GM06990 (cell line): ENCODE results near the gene LACTB.

Experiments
- DNase-seq: peaks from one replicate; pipeline ENCODE4 v3.0.0-alpha.2; 2011; ENCODE audit not compliant: insufficient read length; ENCODE audit errors: extremely low read depth
- H3K27me3 ChIP-seq: replicated peaks from 2 replicates; pipeline ENCODE4 v1.6.0; 2011; ENCODE audit warnings: low read length; ENCODE audit not compliant: control insufficient read depth, insufficient read depth
- H3K36me3 ChIP-seq: 2 replicates; pipeline ENCODE4 v1.5.1; 2011; ENCODE audit warnings: low read length; ENCODE audit not compliant: control insufficient read depth, insufficient read depth
- H3K4me3 ChIP-seq: replicated peaks from 2 replicates; pipeline ENCODE4 v1.5.1; 2011; ENCODE audit warnings: low read depth, mild to moderate bottlenecking, control low read depth, low read length
- TF ChIP-seq, protein P1 (sequence below): IDR thresholded peaks from 2 replicates; pipeline ENCODE4 v1.5.1; 2011; ENCODE audit warnings: low read length, control low read depth, mild to moderate bottlenecking, inconsistent platforms; ENCODE audit not compliant: insufficient read depth, poor library complexity, severe bottlenecking

The LACTB gene

DNA sequence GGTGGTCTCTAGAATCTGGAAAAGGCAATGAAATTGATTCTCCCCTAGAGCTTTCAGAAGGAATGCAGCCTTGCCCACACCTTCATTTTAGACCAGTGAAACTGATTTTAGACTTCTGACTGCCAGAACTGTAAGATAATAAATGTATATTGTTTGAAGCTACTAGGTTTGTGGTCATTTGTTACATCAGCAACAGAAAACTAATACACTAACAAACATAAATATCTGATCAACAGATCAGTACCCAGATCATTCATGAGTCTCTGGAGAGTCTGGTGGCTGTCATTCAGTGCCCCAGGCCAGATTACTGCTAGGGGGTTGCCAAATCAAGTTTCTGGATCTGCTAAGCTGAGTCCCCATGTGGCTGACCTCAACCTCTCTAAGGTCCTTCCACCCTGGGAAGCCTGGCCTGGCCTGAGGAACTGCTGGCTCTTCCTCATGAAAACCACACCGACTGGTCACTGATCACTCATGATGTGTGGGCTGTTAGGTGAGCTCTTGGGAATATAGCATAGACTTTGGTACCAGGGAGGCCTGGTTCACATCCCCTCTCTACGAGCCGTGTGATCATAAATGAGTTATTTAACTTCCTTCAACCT, 11.1 kb upstream of the LACTB start:
- no peak overlapping the region for H3K4me3 ChIP-seq
- TF ChIP-seq, protein P1, sequence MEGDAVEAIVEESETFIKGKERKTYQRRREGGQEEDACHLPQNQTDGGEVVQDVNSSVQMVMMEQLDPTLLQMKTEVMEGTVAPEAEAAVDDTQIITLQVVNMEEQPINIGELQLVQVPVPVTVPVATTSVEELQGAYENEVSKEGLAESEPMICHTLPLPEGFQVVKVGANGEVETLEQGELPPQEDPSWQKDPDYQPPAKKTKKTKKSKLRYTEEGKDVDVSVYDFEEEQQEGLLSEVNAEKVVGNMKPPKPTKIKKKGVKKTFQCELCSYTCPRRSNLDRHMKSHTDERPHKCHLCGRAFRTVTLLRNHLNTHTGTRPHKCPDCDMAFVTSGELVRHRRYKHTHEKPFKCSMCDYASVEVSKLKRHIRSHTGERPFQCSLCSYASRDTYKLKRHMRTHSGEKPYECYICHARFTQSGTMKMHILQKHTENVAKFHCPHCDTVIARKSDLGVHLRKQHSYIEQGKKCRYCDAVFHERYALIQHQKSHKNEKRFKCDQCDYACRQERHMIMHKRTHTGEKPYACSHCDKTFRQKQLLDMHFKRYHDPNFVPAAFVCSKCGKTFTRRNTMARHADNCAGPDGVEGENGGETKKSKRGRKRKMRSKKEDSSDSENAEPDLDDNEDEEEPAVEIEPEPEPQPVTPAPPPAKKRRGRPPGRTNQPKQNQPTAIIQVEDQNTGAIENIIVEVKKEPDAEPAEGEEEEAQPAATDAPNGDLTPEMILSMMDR, result no peak
- no peaks in the 10 kb centered on the region for H3K36me3 ChIP-seq
- no peaks in the 10 kb centered on the region for H3K27me3 ChIP-seq
- no peak for DNase-seq

DNA sequence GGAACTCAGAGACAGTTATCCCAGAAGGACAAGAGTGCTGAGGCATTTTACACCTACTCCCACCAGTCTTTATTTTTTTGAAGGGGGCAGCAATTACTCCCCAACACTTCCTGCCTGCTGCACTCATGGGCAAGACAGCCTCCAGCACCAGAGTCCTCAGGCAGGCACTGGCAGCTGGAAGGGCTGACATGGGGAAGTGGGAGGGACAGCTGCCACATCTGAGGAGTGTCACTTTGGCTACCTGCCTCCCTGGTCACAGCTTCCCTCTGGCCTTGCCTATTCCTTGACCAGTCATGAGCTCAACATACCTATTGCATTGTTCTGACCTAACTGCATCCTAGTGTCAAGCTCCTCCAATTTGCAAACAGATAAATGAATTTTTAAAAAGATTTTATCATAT, 10.2 kb upstream of the LACTB start:
- Histone ChIP-seq H3K27me3 (no peaks in the 10 kb centered on the region), H3K36me3 (no peaks in the 10 kb centered on the region), H3K4me3 (no peak overlapping the region)
- no peak for DNase-seq
- TF ChIP-seq, protein P1, result no peak

DNA sequence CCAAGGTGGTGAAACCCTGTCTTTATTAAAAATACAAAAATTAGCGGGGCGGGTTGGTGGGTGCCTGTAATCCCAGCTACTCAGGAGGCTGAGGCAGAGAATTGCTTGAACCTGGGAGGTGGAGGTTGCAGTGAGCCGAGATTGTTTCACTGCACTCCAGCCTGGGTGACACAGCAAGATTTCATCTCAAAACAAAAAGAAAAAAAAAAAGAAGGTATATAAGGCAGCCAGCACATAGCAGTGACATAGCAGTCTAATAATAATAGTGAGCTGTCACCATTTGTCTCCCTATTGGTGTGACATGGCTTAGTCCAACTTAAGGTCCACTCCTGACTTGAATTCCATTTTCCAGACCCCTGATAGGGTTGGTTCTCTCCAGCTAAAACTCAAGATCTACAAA, 8.8 kb upstream of the LACTB start:
- Histone ChIP-seq H3K36me3 (no peaks in the 10 kb centered on the region), H3K4me3 (no peak overlapping the region), H3K27me3 (no peaks in the 10 kb centered on the region)
- TF ChIP-seq, protein P1, result no peak
- no peak for DNase-seq

DNA sequence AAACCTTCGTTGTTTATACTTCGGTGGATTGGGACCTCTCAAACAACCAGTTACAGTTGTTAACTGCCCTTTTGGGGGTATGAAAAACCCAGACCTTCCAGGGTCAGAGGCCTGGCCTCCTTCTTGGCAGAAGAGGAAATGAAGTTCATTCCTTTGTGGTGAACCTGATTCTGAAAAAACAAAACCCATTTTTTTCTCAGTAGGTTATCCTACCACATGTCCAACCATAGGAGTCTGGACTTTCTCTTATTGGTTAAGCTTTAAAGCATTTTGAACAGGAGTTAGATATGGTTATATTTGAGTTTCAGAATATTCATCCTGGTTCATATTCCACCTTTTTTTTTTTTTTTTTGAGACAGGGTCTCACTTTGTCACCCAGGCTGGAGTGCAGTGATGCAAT, 7.2 kb upstream of the LACTB start:
- H3K36me3 ChIP-seq, result no peaks in the 10 kb centered on the region
- H3K27me3 ChIP-seq, result no peaks in the 10 kb centered on the region
- DNase-seq, result no peak
- TF ChIP-seq, protein P1, result no peak
- no peak overlapping the region for H3K4me3 ChIP-seq

DNA sequence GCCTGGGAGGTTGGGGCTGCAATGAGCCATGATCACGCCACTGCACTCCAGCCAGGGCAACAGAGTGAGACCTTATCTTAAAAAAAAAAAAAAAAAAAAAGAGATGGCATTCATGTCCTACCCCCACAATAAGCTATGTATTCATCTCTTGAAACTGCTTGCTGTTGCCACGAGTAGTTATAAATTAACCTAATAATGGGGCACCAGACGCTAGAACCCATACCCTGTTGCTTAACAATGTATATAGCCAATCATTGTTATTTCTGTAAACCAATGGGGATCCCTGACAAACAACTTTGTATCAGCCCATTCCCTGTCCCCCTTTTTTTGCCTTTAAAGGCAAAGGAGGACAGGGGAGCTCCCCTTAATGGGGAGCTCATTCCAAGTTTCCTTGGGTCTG, 2.8 kb upstream of the LACTB start:
- Histone ChIP-seq H3K4me3 (no peak overlapping the region), H3K36me3 (no peaks in the 10 kb centered on the region), H3K27me3 (no peaks in the 10 kb centered on the region)
- DNase-seq, result no peak
- TF ChIP-seq, protein P1, result no peak
